ENCODE results near the gene POLG2. TPM values are rescaled to one million over a fixed set of nuclear protein-coding genes. Genes with fewer than 3 reads are reported as not detected.
"Not testable (repeated sequence)": the region's sequence is repeated elsewhere in the genome, so short reads cannot be mapped to it uniquely, and the experiment has no call there.

POLG2 gene
- polyA plus RNA-seq, 1 donor (not counting 4 experiments of a cell fraction or from before 2014, with no cell fraction given), result 14.0 TPM

DNA sequence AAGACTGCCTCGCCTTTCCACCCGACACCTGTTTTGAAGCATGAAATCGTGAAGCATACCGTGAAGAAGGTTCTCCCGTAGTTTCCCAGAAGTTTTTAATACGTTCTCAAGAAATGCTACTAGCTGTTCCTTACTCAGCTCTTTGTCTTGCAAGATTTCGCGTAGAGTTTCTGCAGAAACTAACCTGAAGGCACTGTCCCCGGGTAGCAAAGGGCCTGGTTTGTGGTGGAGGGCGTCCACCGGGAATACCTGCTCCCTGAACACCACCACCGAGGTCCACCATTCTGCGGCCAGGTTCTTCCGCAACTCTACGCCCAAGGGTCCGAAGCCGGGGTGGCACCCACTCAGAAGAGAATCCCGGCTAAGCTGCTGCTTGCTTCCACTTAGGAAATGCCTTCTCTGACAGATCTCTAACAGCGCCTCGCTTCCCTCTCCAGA lies 487 bp downstream of the POLG2 start:
- peaks cover 7 to 29% of the 10 kb centered on the region in 2 experiments for H3K36me3 ChIP-seq (ENCODE audit: control insufficient read depth in 2 of 2, extremely low read depth in 1 of 2, insufficient read depth in 2 of 2, low read length in 2 of 2)
- dilution Hi-C loops (cut with MboI; ENCODE audit: extremely low pct_ligation_motif_present, low sequenced_read_pairs), result no loop called here
- peak overlapping the region; percentile 81 for H3K4me2 ChIP-seq (ENCODE audit: control insufficient read depth, extremely low read depth, insufficient read depth, low read depth, low read length)
- H4K20me1 ChIP-seq (ENCODE audit: control insufficient read depth, extremely low read depth, insufficient read depth, low read length), result peaks cover 7% of the 10 kb centered on the region
- DNase-seq (ENCODE audit: low read depth, low spot score) (no peak), FAIRE-seq (no peak)
- H2AFZ ChIP-seq (ENCODE audit: control insufficient read depth, low read length), result peak overlapping the region; percentile 94
- TF ChIP-seq EZH2 (IDR thresholded peaks at IDR 0.05; ENCODE audit: low read length), result no peak
- TF ChIP-seq, protein P1, sequence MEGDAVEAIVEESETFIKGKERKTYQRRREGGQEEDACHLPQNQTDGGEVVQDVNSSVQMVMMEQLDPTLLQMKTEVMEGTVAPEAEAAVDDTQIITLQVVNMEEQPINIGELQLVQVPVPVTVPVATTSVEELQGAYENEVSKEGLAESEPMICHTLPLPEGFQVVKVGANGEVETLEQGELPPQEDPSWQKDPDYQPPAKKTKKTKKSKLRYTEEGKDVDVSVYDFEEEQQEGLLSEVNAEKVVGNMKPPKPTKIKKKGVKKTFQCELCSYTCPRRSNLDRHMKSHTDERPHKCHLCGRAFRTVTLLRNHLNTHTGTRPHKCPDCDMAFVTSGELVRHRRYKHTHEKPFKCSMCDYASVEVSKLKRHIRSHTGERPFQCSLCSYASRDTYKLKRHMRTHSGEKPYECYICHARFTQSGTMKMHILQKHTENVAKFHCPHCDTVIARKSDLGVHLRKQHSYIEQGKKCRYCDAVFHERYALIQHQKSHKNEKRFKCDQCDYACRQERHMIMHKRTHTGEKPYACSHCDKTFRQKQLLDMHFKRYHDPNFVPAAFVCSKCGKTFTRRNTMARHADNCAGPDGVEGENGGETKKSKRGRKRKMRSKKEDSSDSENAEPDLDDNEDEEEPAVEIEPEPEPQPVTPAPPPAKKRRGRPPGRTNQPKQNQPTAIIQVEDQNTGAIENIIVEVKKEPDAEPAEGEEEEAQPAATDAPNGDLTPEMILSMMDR (optimal IDR thresholded peaks at IDR 0.05 in 1 of 3, IDR thresholded peaks at IDR 0.05 in 1 of 3, conservative IDR thresholded peaks at IDR 0.05 in 1 of 3; ENCODE audit: extremely low read depth in 1 of 3, insufficient read depth in 2 of 3, low read length in 3 of 3), result no peak
- no peaks in the 10 kb centered on the region for H3K9me1 ChIP-seq (ENCODE audit: control insufficient read depth, extremely low read depth, insufficient read depth, low read length)
- H3K4me3 ChIP-seq (ENCODE audit: control insufficient read depth in 2 of 3, extremely low read depth in 1 of 3, insufficient read depth in 2 of 3, low read depth in 1 of 3, low read length in 3 of 3), result peak overlapping the region; percentile 56 to 71 (median 59)
- H3K9ac ChIP-seq (ENCODE audit: control insufficient read depth, extremely low read depth, insufficient read depth, low read length), result peak overlapping the region; percentile 82
- peak overlapping the region; percentile 84 for H3K27ac ChIP-seq (ENCODE audit: control insufficient read depth, insufficient read depth, low read length)
- peaks cover 56% of the 10 kb centered on the region for H3K4me1 ChIP-seq (ENCODE audit: control insufficient read depth, extremely low read depth, insufficient read depth, low read length)
- H3K27me3 ChIP-seq (ENCODE audit: control insufficient read depth, extremely low read depth, insufficient read depth, low read length), result no peaks in the 10 kb centered on the region
- no peaks in the 10 kb centered on the region for H3K9me3 ChIP-seq (ENCODE audit: control insufficient read depth, low read depth, low read length)
- H3K79me2 ChIP-seq (ENCODE audit: control insufficient read depth, insufficient read depth, low read length), result peaks cover 46% of the 10 kb centered on the region

DNA sequence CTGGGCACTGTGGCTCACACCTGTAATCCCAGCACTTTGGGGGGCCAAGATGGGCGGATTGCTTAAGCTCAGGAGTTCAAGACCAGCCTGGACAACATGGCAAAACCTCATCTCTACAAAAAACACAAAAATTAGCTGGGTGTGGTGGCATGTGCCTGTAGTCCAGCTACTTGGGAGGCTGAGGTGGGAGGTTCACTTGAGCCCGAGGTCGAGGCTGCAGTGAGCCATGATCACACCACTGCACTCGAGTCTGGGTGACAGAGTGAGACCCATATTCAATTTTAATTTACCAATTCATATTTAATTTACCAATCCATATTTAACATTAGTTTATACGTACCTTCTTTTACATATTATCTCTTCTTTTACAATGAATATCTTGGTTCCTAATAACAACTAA lies 1.6 kb downstream of the POLG2 start:
- H2AFZ ChIP-seq (ENCODE audit: control insufficient read depth, low read length); FAIRE-seq; H4K20me1 ChIP-seq (ENCODE audit: control insufficient read depth, extremely low read depth, insufficient read depth, low read length); H3K27me3 ChIP-seq (ENCODE audit: control insufficient read depth, extremely low read depth, insufficient read depth, low read length); H3K27ac ChIP-seq (ENCODE audit: control insufficient read depth, insufficient read depth, low read length); H3K9me3 ChIP-seq (ENCODE audit: control insufficient read depth, low read depth, low read length); H3K9ac ChIP-seq (ENCODE audit: control insufficient read depth, extremely low read depth, insufficient read depth, low read length); H3K9me1 ChIP-seq (ENCODE audit: control insufficient read depth, extremely low read depth, insufficient read depth, low read length); H3K4me3 ChIP-seq (ENCODE audit: control insufficient read depth in 2 of 3, extremely low read depth in 1 of 3, insufficient read depth in 2 of 3, low read depth in 1 of 3, low read length in 3 of 3); DNase-seq (ENCODE audit: low read depth, low spot score); dilution Hi-C loops (cut with MboI; ENCODE audit: extremely low pct_ligation_motif_present, low sequenced_read_pairs): not testable (repeated sequence)
- peaks cover 0 to 22% of the 10 kb centered on the region in 2 experiments for H3K36me3 ChIP-seq (ENCODE audit: control insufficient read depth in 2 of 2, extremely low read depth in 1 of 2, insufficient read depth in 2 of 2, low read length in 2 of 2)
- H3K79me2 ChIP-seq (ENCODE audit: control insufficient read depth, insufficient read depth, low read length), result peaks cover 37% of the 10 kb centered on the region
- peak overlapping the region; percentile 81 for H3K4me2 ChIP-seq (ENCODE audit: control insufficient read depth, extremely low read depth, insufficient read depth, low read depth, low read length)
- H3K4me1 ChIP-seq (ENCODE audit: control insufficient read depth, extremely low read depth, insufficient read depth, low read length), result peaks cover 45% of the 10 kb centered on the region

DNA sequence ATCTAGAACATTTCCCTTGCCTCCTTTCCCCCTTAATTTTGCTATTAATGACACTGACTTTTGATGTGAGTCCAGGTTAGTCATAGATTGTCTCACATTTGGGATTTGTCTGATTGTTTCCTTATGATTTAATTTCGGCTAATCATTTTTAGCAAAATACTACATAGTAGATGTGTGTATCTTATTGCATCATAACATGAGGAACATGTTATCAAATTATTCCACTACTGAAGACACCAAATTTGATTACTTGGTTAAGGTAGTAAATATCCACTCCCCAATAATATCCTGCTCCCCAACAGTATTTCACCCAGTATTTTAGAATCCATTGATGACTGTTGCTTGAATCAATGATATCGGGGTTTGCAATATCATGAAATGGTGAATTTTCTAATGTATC lies 2.7 kb downstream of the POLG2 start:
- no peak overlapping the region for H2AFZ ChIP-seq (ENCODE audit: control insufficient read depth, low read length)
- H3K4me3 ChIP-seq (ENCODE audit: control insufficient read depth in 2 of 3, extremely low read depth in 1 of 3, insufficient read depth in 2 of 3, low read depth in 1 of 3, low read length in 3 of 3), result no peak overlapping the region
- H3K36me3 ChIP-seq (ENCODE audit: control insufficient read depth in 2 of 2, extremely low read depth in 1 of 2, insufficient read depth in 2 of 2, low read length in 2 of 2), result peaks cover 5 to 23% of the 10 kb centered on the region in 2 experiments
- TF ChIP-seq EZH2 (IDR thresholded peaks at IDR 0.05; ENCODE audit: low read length), result no peak
- TF ChIP-seq, protein P1 (optimal IDR thresholded peaks at IDR 0.05 in 1 of 3, IDR thresholded peaks at IDR 0.05 in 1 of 3, conservative IDR thresholded peaks at IDR 0.05 in 1 of 3; ENCODE audit: extremely low read depth in 1 of 3, insufficient read depth in 2 of 3, low read length in 3 of 3), result no peak
- no peaks in the 10 kb centered on the region for H3K9me1 ChIP-seq (ENCODE audit: control insufficient read depth, extremely low read depth, insufficient read depth, low read length)
- H3K4me2 ChIP-seq (ENCODE audit: control insufficient read depth, extremely low read depth, insufficient read depth, low read depth, low read length), result no peak overlapping the region
- dilution Hi-C loops (cut with MboI; ENCODE audit: extremely low pct_ligation_motif_present, low sequenced_read_pairs), result no loop called here
- FAIRE-seq (no peak), DNase-seq (ENCODE audit: low read depth, low spot score) (no peak)
- H3K9ac ChIP-seq (ENCODE audit: control insufficient read depth, extremely low read depth, insufficient read depth, low read length), result no peak overlapping the region
- H3K27ac ChIP-seq (ENCODE audit: control insufficient read depth, insufficient read depth, low read length), result no peak overlapping the region
- no peaks in the 10 kb centered on the region for H4K20me1 ChIP-seq (ENCODE audit: control insufficient read depth, extremely low read depth, insufficient read depth, low read length)
- H3K27me3 ChIP-seq (ENCODE audit: control insufficient read depth, extremely low read depth, insufficient read depth, low read length), result no peaks in the 10 kb centered on the region
- peaks cover 31% of the 10 kb centered on the region for H3K79me2 ChIP-seq (ENCODE audit: control insufficient read depth, insufficient read depth, low read length)
- H3K4me1 ChIP-seq (ENCODE audit: control insufficient read depth, extremely low read depth, insufficient read depth, low read length), result peaks cover 36% of the 10 kb centered on the region
- H3K9me3 ChIP-seq (ENCODE audit: control insufficient read depth, low read depth, low read length), result no peaks in the 10 kb centered on the region

Data from keratinocyte (primary cell).